Panc1 (cell line): Measurements from ENCODE around the gene CCNI. TPM values are rescaled to one million over a fixed set of nuclear protein-coding genes. Genes with fewer than 3 reads are reported as not detected.
"Not testable (repeated sequence)": the region's sequence is repeated elsewhere in the genome, so short reads cannot be mapped to it uniquely, and the experiment has no call there.

ENCODE experiments used
- ATAC-seq: fragments of 200-7000 bp; cut with Tn5 transposase; 2 replicates; pipeline ENCODE4 v1.9.1; 2020; ENCODE audit warnings: mild to moderate bottlenecking, moderate library complexity
- BruUV-seq: library from RNA; stranded (reverse); fragments of 400-500 nt; replicated peaks from 2 replicates; lab custom pipeline; 2021; lab: Mats Ljungman, UMichigan
- CTCF ChIA-PET: fragments of 300-600 bp; sonication (Branson Sonifier 250); formaldehyde crosslinking; loops from one replicate; lab custom pipeline; 2022; ENCODE audit warnings: antibody characterized with exemption; lab: Charles Lee
- POLR2A ChIA-PET: fragments of 300-600 bp; sonication (Branson Sonifier 250); formaldehyde crosslinking; loops from one replicate; lab custom pipeline; 2022; ENCODE audit warnings: antibody characterized with exemption; lab: Charles Lee
- DNase-seq: peaks from one replicate; pipeline ENCODE4 v3.0.0-alpha.2; 2010; ENCODE audit warnings: low read depth, low spot score
- H3K27ac ChIP-seq: 2 replicates; pipeline ENCODE4 v1.5.1; 2011; ENCODE audit warnings: mild to moderate bottlenecking, low read length, inconsistent platforms
- H3K27me3 ChIP-seq: fragments of 200-500 bp; sonication (Bioruptor generic); 2 replicates; pipeline ENCODE4 v1.6.0; 2014; ENCODE audit warnings: low read length, inconsistent platforms; ENCODE audit not compliant: control insufficient read depth, insufficient read depth
- H3K36me3 ChIP-seq: fragments of 200-500 bp; sonication (Bioruptor generic); 2 replicates; pipeline ENCODE4 v1.5.1; 2014; ENCODE audit warnings: inconsistent platforms, mild to moderate bottlenecking, low read length, moderate library complexity; ENCODE audit not compliant: control insufficient read depth, insufficient read depth
- H3K4me1 ChIP-seq: 2 replicates; pipeline ENCODE4 v1.5.1; 2011; ENCODE audit warnings: inconsistent platforms, mild to moderate bottlenecking, low read length, moderate library complexity; ENCODE audit not compliant: control insufficient read depth, insufficient read depth
- H3K4me3 ChIP-seq, 2 experiments: 2 replicates each; pipeline ENCODE4 v1.5.1; 2011 to 2012; ENCODE audit warnings: low read depth in 2 of 2, low read length in 2 of 2, mild to moderate bottlenecking in 2 of 2, inconsistent platforms in 1 of 2, moderate library complexity in 1 of 2
- H3K9me3 ChIP-seq: fragments of 200-500 bp; sonication (Bioruptor generic); 2 replicates; pipeline ENCODE4 v1.5.1; 2014; ENCODE audit warnings: low read depth, mild to moderate bottlenecking, inconsistent platforms, low read length, moderate library complexity; ENCODE audit not compliant: control insufficient read depth, insufficient read depth
- CTCF ChIP-seq: fragments of 450-650 bp; IDR thresholded peaks from 2 replicates; pipeline ENCODE4 v1.5.1; 2017; ENCODE audit warnings: mild to moderate bottlenecking
- POLR2AphosphoS5 ChIP-seq: IDR thresholded peaks from 2 replicates; pipeline ENCODE4 v1.6.1; 2012; ENCODE audit warnings: mild to moderate bottlenecking, low read depth, low read length, moderate library complexity
- REST ChIP-seq, 2 experiments: IDR thresholded peaks; 2 replicates each; pipeline ENCODE4 v1.6.1; 2011 to 2012; ENCODE audit warnings: low read depth in 2 of 2, control low read depth in 1 of 2, low read length in 1 of 2, mild to moderate bottlenecking in 1 of 2, moderate library complexity in 1 of 2; ENCODE audit not compliant: insufficient read depth in 1 of 2
- SIN3A ChIP-seq: IDR thresholded peaks from 2 replicates; pipeline ENCODE4 v1.6.1; 2012; ENCODE audit warnings: low read depth, mild to moderate bottlenecking, low read length, moderate library complexity, borderline replicate concordance; ENCODE audit not compliant: insufficient read depth
- TCF7L2 ChIP-seq: IDR thresholded peaks from 2 replicates; pipeline ENCODE4 v1.6.1; 2011; ENCODE audit warnings: mild to moderate bottlenecking, low read depth, low read length, inconsistent platforms
- in situ Hi-C: cut with HindIII; loops from 2 replicates; pipeline ENCODE4 v1.10.0; 2016; ENCODE audit warnings: low sequenced_read_pairs, low pct_unique_long_range_greater_than_20kb
- intact Hi-C: fragments of 100-400 bp; cut with micrococcal nuclease; formaldehyde crosslinking; loops from one replicate; pipeline ENCODE4 v1.10.0; 2022; ENCODE audit not compliant: unreplicated experiment
- total RNA-seq: library from RNA; stranded (reverse); gene quantifications from one replicate; pipeline ENCODE4 v1.2.1, GENCODE V29; 2021; ENCODE audit not compliant: unreplicated experiment

CCNI gene
- total RNA-seq, 1 experiment from 2014 or later, result 125 TPM

GRCh38 chr4:77092975-77093374 lies 17.2 kb upstream of the CCNI start:
- Histone ChIP-seq H3K36me3 (no peaks in the 10 kb centered on the region), H3K27me3 (no peaks in the 10 kb centered on the region), H3K9me3 (no peaks in the 10 kb centered on the region), H3K27ac (no peak overlapping the region), H3K4me1 (no peaks in the 10 kb centered on the region), H3K4me3 (no peak overlapping the region)
- DNase-seq, result no peak
- no peak for TF ChIP-seq CTCF
- TF ChIP-seq REST (IDR thresholded peaks at IDR 0.05; ENCODE audit: insufficient read depth in 1 of 2, low read depth in 2 of 2, low read length in 1 of 2), result no peak
- TF ChIP-seq POLR2AphosphoS5, result no peak
- TF ChIP-seq SIN3A, result no peak
- TF ChIP-seq TCF7L2, result no peak
- CTCF ChIA-PET, result no interaction called here
- in situ Hi-C loops (no loop called here), intact Hi-C loops (loop anchor here (5.0 kb wide), 1 partner anchor 109 kb away; no protein-coding TSS in a partner anchor)
- no peak for ATAC-seq
- BruUV-seq, result no TSS peak
- POLR2A ChIA-PET, result no interaction called here

GRCh38 chr4:77089866-77090265 lies 14.1 kb upstream of the CCNI start:
- Histone ChIP-seq H3K4me1 (no peaks in the 10 kb centered on the region), H3K27ac (no peak overlapping the region), H3K4me3 (no peak overlapping the region), H3K36me3 (no peaks in the 10 kb centered on the region), H3K9me3 (no peaks in the 10 kb centered on the region), H3K27me3 (no peaks in the 10 kb centered on the region)
- in situ Hi-C loops, result no loop called here
- no peak for TF ChIP-seq TCF7L2
- TF ChIP-seq POLR2AphosphoS5, result no peak
- TF ChIP-seq REST (IDR thresholded peaks at IDR 0.05; ENCODE audit: insufficient read depth in 1 of 2, low read depth in 2 of 2, low read length in 1 of 2), result no peak
- no peak for TF ChIP-seq SIN3A
- TF ChIP-seq CTCF, result no peak
- DNase-seq, result no peak
- CTCF ChIA-PET, result no interaction called here
- POLR2A ChIA-PET, result no interaction called here
- ATAC-seq, result no peak
- intact Hi-C loops, result loop anchor here (5.0 kb wide), 1 partner anchor 112 kb away; no protein-coding TSS in a partner anchor
- no TSS peak for BruUV-seq

GRCh38 chr4:77087027-77087426 lies 11.2 kb upstream of the CCNI start:
- ATAC-seq, CTCF ChIA-PET, H3K4me1 ChIP-seq, H3K27me3 ChIP-seq, intact Hi-C loops, H3K36me3 ChIP-seq, in situ Hi-C loops, BruUV-seq, DNase-seq, H3K4me3 ChIP-seq, H3K27ac ChIP-seq, POLR2A ChIA-PET, H3K9me3 ChIP-seq: not testable (repeated sequence)
